Measurements from ENCODE around the gene ACBD5.

Gene ACBD5

GRCh38 chr10:27145937-27146336, 94.7 kb downstream of the ACBD5 start:
- no peak for DNase-seq
